CD4-positive, alpha-beta T cell treated with Interleukin-21 for 1 hour (primary cell): Measurements from ENCODE around the gene OR2V1.
"Not testable (repeated sequence)": the region's sequence is repeated elsewhere in the genome, so short reads cannot be mapped to it uniquely, and the experiment has no call there.

Source experiments
- DNase-seq: peaks from one replicate; pipeline ENCODE4 v3.0.0-alpha.2; 2020

Gene OR2V1

GRCh38 chr5:181127907-181128626 is 2.9 kb downstream of the OR2V1 start:
- no peak for DNase-seq

GRCh38 chr5:181127456-181127855 is 3.5 kb downstream of the OR2V1 start:
- no peak for DNase-seq

GRCh38 chr5:181126841-181127240 is 4.1 kb downstream of the OR2V1 start:
- DNase-seq, result no peak

GRCh38 chr5:181124526-181124925 is 6.4 kb downstream of the OR2V1 start:
- no peak for DNase-seq

- DNase-seq, result no peak
These were observed 9.1 kb downstream of the OR2V1 start for GRCh38 chr5:181121675-181122561.

GRCh38 chr5:181120761-181121160 is 10.2 kb downstream of the OR2V1 start:
- DNase-seq, result no peak

GRCh38 chr5:181120306-181120705 is 10.7 kb downstream of the OR2V1 start:
- no peak for DNase-seq

GRCh38 chr5:181119105-181119504 is 11.9 kb downstream of the OR2V1 start:
- no peak for DNase-seq

- no peak for DNase-seq
These were observed 12.6 kb downstream of the OR2V1 start for GRCh38 chr5:181118369-181118768.

GRCh38 chr5:181114844-181115778 is 15.9 kb downstream of the OR2V1 start:
- DNase-seq, result no peak

- no peak for DNase-seq
These were observed 16.6 kb downstream of the OR2V1 start for GRCh38 chr5:181114284-181114843.

- not testable (repeated sequence) for DNase-seq
These were observed 17.4 kb downstream of the OR2V1 start for GRCh38 chr5:181113572-181113971.

- no peak for DNase-seq
These were observed 18.5 kb downstream of the OR2V1 start for GRCh38 chr5:181112476-181112875.

GRCh38 chr5:181111010-181111409 is 20.0 kb downstream of the OR2V1 start:
- DNase-seq, result no peak

- DNase-seq, result no peak
These were observed 21.4 kb downstream of the OR2V1 start for GRCh38 chr5:181109489-181110013.

GRCh38 chr5:181108578-181109165 is 22.3 kb downstream of the OR2V1 start:
- DNase-seq, result no peak

GRCh38 chr5:181107699-181108098 is 23.3 kb downstream of the OR2V1 start:
- DNase-seq, result no peak

GRCh38 chr5:181105391-181106025 is 25.5 kb downstream of the OR2V1 start:
- DNase-seq, result no peak

- DNase-seq, result not testable (repeated sequence)
These were observed 26.2 kb downstream of the OR2V1 start for GRCh38 chr5:181104606-181105390.

- not testable (repeated sequence) for DNase-seq
These were observed 26.8 kb downstream of the OR2V1 start for GRCh38 chr5:181104259-181104568.
